Urinary bladder (tissue), 4 donors: ENCODE data around the gene TAP1. TPM values are rescaled to one million over a fixed set of nuclear protein-coding genes. Genes with fewer than 3 reads are reported as not detected.

ENCODE experiments used
- DNase-seq: peaks from one replicate; pipeline ENCODE4 v3.0.0-alpha.2; 2015; ENCODE audit errors: extremely low spot score
- H3K27ac ChIP-seq: one replicate; pipeline ENCODE4 v1.5.1; 2013; ENCODE audit warnings: low read depth, mild to moderate bottlenecking, moderate library complexity
- H3K36me3 ChIP-seq: one replicate; pipeline ENCODE4 v1.6.1; 2013; ENCODE audit warnings: mild to moderate bottlenecking, moderate library complexity; ENCODE audit not compliant: insufficient read depth
- H3K4me1 ChIP-seq: one replicate; pipeline ENCODE4 v1.6.1; 2013; ENCODE audit warnings: mild to moderate bottlenecking, moderate library complexity; ENCODE audit not compliant: insufficient read depth
- H3K4me3 ChIP-seq: one replicate; pipeline ENCODE4 v1.5.1; 2013; ENCODE audit warnings: low read depth, low read length
- WGBS: extraction: QIAGEN DNeasy Blood & Tissue Kit; methylation state at CpG from one replicate; pipeline ENCODE4 v1.1.7; 2013; 5-methylcytosine and 5-hydroxymethylcytosine counted together
- polyA plus RNA-seq: library from polyadenylated mRNA; stranded (reverse); fragments of 200-250 nt; gene quantifications from one replicate; pipeline ENCODE4 v1.2.3, GENCODE V29; 2013
- total RNA-seq: library from RNA; depleted of rRNA; stranded (reverse); fragments of >200 nt; gene quantifications from one replicate; pipeline ENCODE4 v1.2.3, GENCODE V29; 2014
- donor health status: healthy with polysubstance abuse.
- donor health status: healthy.

TAP1 gene
- total and polyA plus RNA-seq, 2 donors: 16.7 to 49.8 TPM

DNA sequence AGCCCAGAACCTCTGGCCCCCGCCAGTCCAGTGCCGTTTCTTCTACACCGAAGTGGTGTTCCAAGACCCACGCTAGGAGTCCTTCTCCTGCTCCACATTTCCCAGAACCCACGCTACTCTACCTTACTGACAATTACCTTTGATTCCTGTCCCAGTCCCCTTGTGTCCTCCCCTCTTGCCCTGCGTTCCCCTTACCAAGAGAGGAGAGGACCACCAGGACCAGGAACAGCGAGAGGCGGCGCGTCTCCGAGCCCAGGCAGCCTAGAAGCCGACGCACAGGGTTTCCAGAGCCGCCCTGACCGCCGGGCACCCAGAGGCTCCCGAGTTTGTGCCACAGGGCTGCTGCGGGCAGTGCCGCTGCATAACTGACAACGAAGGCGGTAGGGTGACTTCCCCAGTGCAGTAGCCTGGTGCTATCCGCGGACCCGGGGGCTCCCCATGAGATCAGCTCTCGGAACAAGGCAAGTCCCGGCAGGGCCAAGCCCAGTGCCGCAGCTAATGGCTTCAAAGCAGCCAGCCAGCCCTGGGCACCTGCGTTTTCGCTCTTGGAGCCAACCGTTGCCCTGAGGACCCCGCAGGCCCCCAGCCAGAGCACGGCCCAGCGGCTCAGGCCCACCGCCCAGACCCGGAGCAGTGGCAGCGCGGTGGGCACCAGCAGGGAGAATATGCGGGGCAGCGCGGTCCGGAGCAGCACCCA lies 512 bp downstream of the TAP1 start:
- under 1% methylated on average over 41 of the region's 41 CpGs for WGBS
- Histone ChIP-seq H3K27ac (peak overlapping the region; percentile 97), H3K4me3 (peak overlapping the region; percentile 70), H3K36me3 (no peaks in the 10 kb centered on the region), H3K4me1 (peaks cover 3% of the 10 kb centered on the region)
- DNase-seq: no peak

- no peaks in the 10 kb centered on the region for H3K36me3 ChIP-seq
- no peak for DNase-seq
- peak overlapping the region; percentile 97 for H3K27ac ChIP-seq
- peak overlapping the region; percentile 70 for H3K4me3 ChIP-seq
- 48% methylated on average over 23 of the region's 23 CpGs for WGBS
- peaks cover 3% of the 10 kb centered on the region for H3K4me1 ChIP-seq
These were observed 1.3 kb downstream of the TAP1 start for GRCh38 chr6:32852018-32852843.

DNA sequence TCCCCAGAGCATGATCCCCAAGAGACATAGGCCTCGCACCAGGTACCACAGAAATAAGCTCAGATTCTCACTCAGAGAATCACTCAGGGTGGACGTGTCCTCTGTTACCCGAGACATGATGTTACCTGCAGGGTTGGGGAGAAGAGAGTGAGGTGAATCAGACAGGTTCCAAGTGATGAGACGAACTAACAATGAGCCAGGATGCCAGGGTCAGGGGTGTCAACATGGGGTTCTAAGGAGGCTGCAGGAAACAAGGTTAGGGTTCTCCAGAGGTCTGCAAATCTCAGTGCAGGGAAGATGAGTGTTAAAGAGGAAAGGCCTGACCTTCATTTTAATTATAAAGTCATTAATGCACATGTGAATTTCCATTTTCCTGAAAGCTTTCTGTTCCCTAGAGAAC lies 2.5 kb downstream of the TAP1 start:
- H3K4me1 ChIP-seq: peaks cover 3% of the 10 kb centered on the region
- no peaks in the 10 kb centered on the region for H3K36me3 ChIP-seq
- WGBS: 88% methylated on average over 4 of the region's 4 CpGs
- no peak for DNase-seq
- no peak overlapping the region for H3K4me3 ChIP-seq
- no peak overlapping the region for H3K27ac ChIP-seq

DNA sequence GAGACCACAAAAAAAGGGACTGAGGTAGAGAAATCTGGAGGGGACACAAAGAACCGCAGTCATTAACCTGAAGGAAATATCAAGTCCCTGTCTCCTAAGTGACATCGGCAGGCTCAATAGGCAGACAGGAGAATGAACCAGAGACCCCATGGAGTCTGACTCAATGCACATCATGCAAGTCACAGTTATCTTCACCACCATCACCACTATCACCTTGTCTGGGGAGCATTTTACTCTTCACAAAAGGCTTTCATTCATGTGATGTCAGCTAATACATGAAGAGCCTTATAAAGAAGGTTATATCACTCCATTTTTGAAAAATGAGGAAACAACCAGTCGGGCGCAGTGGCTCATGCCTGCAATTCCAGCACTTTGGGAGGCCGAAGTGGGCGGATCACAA lies 4.4 kb downstream of the TAP1 start:
- no peak overlapping the region for H3K4me3 ChIP-seq
- 80% methylated on average over 6 of the region's 6 CpGs for WGBS
- H3K4me1 ChIP-seq: peaks cover 3% of the 10 kb centered on the region
- no peak overlapping the region for H3K27ac ChIP-seq
- DNase-seq: no peak
- H3K36me3 ChIP-seq: no peaks in the 10 kb centered on the region

DNA sequence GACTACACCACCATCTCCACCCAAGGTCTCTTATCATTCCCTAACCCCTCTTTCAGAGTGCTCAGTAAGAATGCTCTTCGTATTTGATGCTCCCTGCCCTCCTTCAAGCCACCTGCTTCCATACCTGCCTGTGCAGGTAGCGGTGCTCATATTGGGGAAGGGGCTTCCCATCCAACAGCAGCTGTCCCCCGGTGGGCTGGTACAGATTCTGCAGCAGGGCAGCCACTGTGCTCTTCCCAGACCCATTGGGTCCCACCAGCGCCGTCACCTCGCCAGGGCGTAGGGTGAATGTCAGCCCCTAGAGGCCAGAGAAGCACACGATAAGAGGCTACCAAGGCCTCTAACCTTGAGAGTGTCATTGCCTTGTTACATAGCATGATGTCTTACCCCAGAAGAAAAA lies 5.7 kb downstream of the TAP1 start:
- WGBS: 87% methylated on average over 8 of the region's 8 CpGs
- H3K36me3 ChIP-seq: no peaks in the 10 kb centered on the region
- peaks cover 3% of the 10 kb centered on the region for H3K4me1 ChIP-seq
- no peak for DNase-seq
- no peak overlapping the region for H3K27ac ChIP-seq
- no peak overlapping the region for H3K4me3 ChIP-seq

DNA sequence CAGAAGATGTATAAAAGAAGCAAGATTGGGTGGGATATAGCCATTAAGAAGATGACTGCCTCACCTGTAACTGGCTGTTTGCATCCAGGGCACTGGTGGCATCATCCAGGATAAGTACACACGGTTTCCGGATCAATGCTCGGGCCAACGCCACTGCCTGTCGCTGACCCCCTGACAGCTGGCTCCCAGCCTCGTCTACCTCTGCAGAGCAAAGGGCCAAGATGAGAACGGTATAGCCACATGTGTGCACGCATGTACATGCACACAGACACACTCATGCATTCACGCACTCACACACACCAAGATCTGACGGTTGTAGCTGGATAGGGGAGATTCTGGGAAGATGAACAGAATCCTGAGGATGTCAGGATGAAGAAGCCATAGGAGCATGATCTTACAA lies 6.5 kb downstream of the TAP1 start:
- H3K4me1 ChIP-seq: peaks cover under 1% of the 10 kb centered on the region
- H3K4me3 ChIP-seq: no peak overlapping the region
- no peak for DNase-seq
- H3K27ac ChIP-seq: no peak overlapping the region
- no peaks in the 10 kb centered on the region for H3K36me3 ChIP-seq
- WGBS: 90% methylated on average over 10 of the region's 10 CpGs

GRCh38 chr6:32845384-32845884 lies 8.1 kb downstream of the TAP1 start:
- H3K4me1 ChIP-seq: no peaks in the 10 kb centered on the region
- H3K36me3 ChIP-seq: no peaks in the 10 kb centered on the region
- H3K27ac ChIP-seq: peak overlapping the region; percentile 35
- 74% methylated on average over 10 of the region's 10 CpGs for WGBS
- peak overlapping the region; percentile 87 for H3K4me3 ChIP-seq
- DNase-seq: no peak

- H3K4me3 ChIP-seq: peak overlapping the region; percentile 87
- DNase-seq: no peak
- peak overlapping the region; percentile 77 for H3K27ac ChIP-seq
These were observed 8.6 kb downstream of the TAP1 start for GRCh38 chr6:32844839-32845383.

DNA sequence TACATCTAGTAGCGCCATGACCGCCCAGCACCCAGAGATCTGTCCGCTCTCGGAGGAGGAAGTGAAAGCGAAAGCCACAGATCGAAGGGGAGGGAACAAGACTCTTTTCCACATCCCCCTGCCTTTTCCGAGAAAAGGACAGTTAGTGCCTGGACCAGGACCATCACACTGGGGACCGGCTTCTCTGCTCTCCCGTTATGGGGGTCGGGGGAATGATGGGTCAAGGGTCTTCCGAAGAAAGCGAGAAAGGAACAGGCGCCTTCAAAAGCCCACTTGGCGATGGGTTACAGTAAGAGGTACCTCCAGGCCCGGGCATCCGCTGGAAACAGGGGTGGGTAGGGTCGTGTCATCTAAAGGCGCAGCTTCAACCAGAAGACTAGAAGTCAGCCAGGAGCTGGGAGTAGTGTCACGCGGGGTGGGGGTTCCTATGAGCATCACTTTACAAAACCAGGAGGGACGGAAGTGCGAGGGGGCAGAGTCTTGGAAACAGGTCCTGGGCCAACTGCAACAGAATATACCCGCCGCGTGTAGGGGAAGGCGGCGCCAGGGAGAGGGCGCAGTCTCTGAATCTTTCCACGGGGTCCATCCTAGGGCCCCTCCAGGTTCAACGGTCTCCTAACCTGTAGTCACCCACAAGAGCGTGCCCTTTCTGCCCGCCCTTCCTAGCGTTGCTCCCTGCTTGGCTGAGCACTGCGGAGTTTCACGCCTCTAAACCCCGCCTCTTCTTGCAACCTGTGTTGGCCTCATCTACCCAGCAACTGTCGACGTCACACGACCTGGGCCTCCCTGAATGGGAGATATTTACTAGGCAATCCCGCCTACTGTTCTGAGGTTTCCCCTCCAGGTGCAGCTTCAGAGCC lies 9.3 kb downstream of the TAP1 start, which contains the start of gene PSMB8:
PSMB8 (minus strand) TSS at position 69 of the 860 bp plus-strand sequence; CDS start at position 18, 51 bp downstream.
- under 1% methylated on average over 40 of the region's 40 CpGs for WGBS
- H3K4me1 ChIP-seq: no peaks in the 10 kb centered on the region
- H3K4me3 ChIP-seq: peak within 1 kb of the TSS; percentile 87
- no peaks in the 10 kb centered on the region for H3K36me3 ChIP-seq
- peak within 1 kb of the TSS; percentile 90 for H3K27ac ChIP-seq
- DNase-seq: peak; percentile 93

More at GRCh38 chr6:32844839-32845383, 8.6 kb downstream of the TAP1 start:
- 31% methylated on average over 19 of the region's 19 CpGs for WGBS
- Histone ChIP-seq H3K4me1 (no peaks in the 10 kb centered on the region), H3K36me3 (no peaks in the 10 kb centered on the region)

DNA sequence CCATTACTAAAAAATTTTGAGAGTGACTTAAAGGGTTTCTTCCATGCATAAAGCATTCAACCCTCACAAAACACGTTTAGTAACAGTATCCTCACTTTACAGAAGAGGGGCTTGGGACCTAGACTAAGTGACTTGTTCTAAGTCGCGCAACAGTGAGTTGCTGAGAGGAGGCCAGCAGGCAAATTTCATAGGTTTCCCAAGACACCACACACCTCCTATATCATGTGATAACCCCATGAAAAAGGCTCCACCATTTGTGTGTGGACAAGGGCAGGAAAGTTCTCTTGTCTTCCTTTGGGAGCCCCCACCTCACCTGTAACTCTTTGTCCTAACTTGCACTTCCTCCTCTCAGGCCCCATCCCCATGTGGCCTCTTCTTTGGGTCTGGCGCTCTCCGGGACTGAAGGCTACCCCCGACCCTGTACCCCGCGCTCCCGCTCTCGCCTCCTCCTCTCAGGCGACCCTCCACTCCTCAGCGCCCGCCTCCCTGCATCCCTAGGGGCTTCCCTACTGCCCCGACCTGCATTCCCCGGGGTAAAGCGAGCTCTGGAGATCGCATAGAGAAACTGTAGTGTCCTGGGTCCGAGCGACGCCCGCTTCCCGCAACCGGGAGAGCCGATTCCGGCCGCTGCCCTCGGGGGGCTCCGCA lies 10.0 kb downstream of the TAP1 start:
- no peaks in the 10 kb centered on the region for H3K4me1 ChIP-seq
- WGBS: 8% methylated on average over 28 of the region's 28 CpGs
- H3K27ac ChIP-seq: peak overlapping the region; percentile 83
- DNase-seq: no peak
- peak overlapping the region; percentile 87 for H3K4me3 ChIP-seq
- no peaks in the 10 kb centered on the region for H3K36me3 ChIP-seq

- Histone ChIP-seq H3K4me1 (no peaks in the 10 kb centered on the region), H3K27ac (no peak overlapping the region), H3K4me3 (no peak overlapping the region), H3K36me3 (no peaks in the 10 kb centered on the region)
- no peak for DNase-seq
- 91% methylated on average over 8 of the region's 8 CpGs for WGBS
These were observed 10.8 kb downstream of the TAP1 start for GRCh38 chr6:32842690-32843089.

GRCh38 chr6:32842021-32842650 lies 11.4 kb downstream of the TAP1 start:
- Histone ChIP-seq H3K36me3 (no peaks in the 10 kb centered on the region), H3K4me3 (no peak overlapping the region), H3K27ac (no peak overlapping the region), H3K4me1 (no peaks in the 10 kb centered on the region)
- DNase-seq: no peak
- 94% methylated on average over 6 of the region's 6 CpGs for WGBS
